ENCODE data around the gene SUGCT. TPM values are rescaled to one million over a fixed set of nuclear protein-coding genes. Genes with fewer than 3 reads are reported as not detected.

SUGCT gene
- total RNA-seq, 1 experiment from 2014 or later: 1.3 TPM

DNA sequence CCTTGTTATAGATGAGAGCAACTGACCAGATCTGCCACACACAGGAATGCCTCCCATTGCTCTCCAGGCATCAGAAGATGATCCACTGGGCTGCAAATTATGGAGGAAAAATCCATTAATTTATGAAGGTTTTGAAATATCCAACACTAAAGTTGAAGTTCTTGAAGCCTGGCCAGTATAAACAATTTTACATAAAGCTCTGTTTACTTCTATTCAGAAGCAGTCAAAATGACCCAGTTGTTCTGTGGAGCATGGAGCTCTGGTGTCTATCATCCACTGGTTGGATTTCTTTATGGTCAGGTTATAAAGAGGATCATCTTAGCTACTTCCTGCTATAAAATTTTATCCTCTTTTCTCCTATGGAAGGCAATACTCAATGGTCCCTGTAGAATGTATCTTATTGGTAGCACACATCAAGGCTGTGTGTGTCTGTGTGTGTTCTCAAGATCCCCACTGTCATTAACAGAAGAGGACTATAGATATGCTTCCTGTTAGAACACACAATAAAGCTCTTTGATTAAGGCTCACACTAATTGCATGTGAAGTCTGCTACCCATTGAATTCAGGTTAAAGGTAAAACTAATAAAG, 747.4 kb downstream of the SUGCT start:
- no peak for DNase-seq (ENCODE audit: extremely low read depth, low read depth)

- no peak for DNase-seq (ENCODE audit: extremely low read depth, low read depth)
Measured at GRCh38 chr7:40883826-40884225, 749.0 kb downstream of the SUGCT start.

GRCh38 chr7:40884241-40884640, 749.4 kb downstream of the SUGCT start:
- no peak for DNase-seq (ENCODE audit: extremely low read depth, low read depth)

DNA sequence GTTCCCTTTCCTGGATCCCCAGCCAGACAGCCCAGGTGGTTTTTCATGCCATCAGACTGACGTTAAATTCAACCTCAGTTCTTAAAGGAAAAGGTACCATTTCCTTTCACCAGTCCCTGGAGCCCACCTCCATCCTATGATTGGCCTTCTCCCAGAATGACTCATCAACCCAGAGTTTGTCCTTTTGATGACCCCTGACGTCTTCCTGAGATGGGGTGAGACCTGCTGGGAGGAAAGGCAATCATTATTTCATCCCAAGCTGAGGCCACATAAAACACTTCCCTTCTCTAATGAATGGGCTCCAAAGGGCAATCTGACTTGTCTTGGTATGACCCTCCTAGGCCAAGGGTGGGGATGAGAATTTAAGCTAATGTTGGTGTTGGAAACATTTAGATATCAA, 750.7 kb downstream of the SUGCT start:
- no peak for DNase-seq (ENCODE audit: extremely low read depth, low read depth)

GRCh38 chr7:40887099-40887498, 752.3 kb downstream of the SUGCT start:
- no peak for DNase-seq (ENCODE audit: extremely low read depth, low read depth)

GRCh38 chr7:40888499-40888898, 753.7 kb downstream of the SUGCT start:
- DNase-seq (ENCODE audit: extremely low read depth, low read depth): no peak

DNA sequence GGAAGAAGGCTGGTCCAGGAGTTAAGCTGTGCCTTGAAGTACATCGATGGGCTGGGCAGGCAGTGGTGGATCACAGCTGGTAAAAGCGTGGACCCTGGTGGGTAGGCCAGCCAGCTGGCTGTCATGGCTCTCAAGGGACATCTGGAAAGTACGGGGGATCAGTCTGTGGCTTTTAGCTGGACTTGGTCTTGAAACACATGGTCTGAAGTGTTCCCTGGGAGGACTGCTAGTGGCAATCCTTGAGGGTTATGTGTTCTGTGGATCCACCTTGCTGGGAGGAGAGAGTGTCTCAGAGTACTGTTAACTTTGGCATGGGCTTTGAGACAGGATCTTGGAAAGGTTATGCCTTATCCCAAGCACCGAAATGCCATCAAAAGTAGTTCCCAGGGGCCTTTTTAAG, 754.3 kb downstream of the SUGCT start:
- no peak for DNase-seq (ENCODE audit: extremely low read depth, low read depth)

- no peak for DNase-seq (ENCODE audit: extremely low read depth, low read depth)
Measured at GRCh38 chr7:40889539-40889938, 754.7 kb downstream of the SUGCT start.

GRCh38 chr7:40890088-40890692, 755.4 kb downstream of the SUGCT start:
- no peak for DNase-seq (ENCODE audit: extremely low read depth, low read depth)

DNA sequence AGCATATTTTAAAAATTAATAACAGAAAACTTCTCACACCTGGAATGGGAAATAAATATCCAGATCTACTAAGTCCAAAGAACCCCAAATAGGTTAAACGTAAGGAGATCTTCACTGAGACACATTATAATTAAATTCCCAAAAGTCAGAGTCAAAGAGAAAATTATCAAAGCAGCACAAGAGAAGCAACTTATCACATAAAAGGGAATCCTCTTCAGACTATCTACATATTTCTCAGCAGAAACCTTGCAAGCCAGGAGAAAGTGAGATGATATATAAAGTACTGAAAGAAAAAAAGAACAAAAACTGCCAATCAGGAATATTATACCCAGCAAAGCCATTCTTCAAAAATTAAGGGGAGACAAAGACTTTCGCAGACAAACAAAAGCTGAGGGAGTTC, 756.4 kb downstream of the SUGCT start:
- no peak for DNase-seq (ENCODE audit: extremely low read depth, low read depth)

DNA sequence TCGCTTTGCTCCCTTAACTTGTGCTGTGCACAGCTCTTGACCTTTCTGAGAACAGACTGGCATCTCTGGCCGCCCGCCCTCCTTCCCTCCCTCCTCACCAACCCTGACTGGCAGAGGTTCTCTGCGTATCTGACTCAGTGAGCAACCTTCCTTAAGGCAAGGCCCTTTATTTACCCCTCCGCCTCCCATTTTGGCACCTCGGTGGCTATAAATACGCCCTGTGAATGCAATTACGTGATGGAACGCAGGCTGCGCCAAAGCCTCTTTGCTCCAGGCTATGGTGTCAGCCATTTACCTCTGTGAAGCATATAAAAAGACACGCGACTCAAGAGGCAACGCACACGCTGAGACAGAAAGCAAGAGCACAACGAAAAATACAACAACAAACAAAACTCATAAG, 764.3 kb downstream of the SUGCT start:
- DNase-seq (ENCODE audit: extremely low read depth, low read depth): peak; percentile 79

DNA sequence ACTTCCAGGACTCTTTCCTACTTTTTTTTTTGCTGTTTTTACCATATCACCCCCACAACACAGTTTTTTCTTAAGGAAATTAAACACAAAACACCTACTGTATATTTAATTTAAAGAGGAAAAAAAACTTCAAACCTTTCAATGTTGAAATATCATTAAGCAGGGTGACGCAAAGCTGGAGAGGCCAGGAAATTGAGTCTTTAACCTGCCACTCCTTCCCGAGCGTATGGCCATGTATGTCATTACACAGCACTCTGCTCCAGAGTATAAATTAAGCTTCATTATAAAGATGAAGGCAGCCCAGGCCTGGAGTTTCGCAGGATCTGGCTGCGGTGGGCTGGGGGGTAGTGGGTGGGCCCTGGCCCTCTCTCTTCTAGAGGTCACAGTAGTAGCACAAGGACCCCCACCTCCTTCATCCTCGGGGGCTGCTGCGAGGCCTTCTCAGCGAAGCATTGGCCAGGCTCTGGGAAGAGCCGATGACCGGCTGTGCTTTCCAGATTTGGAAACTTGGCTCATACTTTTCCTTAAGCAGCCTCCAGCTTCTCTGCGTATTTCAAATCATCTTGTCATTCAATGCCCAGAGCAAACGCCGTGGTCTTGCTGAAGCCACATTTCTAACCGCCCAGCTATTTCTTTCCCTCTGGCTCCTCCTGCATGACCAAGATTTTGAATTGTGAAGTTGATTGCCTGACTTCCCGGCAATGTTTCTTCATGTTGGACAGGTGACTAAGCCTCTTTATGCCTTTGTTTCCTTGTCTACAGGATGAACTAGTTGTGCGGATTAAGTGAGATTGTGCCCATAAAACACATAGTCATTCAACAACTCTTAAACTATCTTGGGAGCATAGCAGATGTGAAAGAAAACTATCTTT, 765.1 kb downstream of the SUGCT start:
- no peak for DNase-seq (ENCODE audit: extremely low read depth, low read depth)

- no peak for DNase-seq (ENCODE audit: extremely low read depth, low read depth)
Measured at GRCh38 chr7:40903872-40904271, 769.1 kb downstream of the SUGCT start.

GRCh38 chr7:40907286-40907685, 772.5 kb downstream of the SUGCT start:
- no peak for DNase-seq (ENCODE audit: extremely low read depth, low read depth)

- no peak for DNase-seq (ENCODE audit: extremely low read depth, low read depth)
Measured at GRCh38 chr7:40909346-40909980, 774.7 kb downstream of the SUGCT start.

Small RNA genes lying within 50 kb of the gene (small RNA-seq; reads per million reads assigned to genes)
- 0 reads per million in 2 experiments for gene AC006023.1
- 0 reads per million in 2 experiments for gene AC006023.2

Other genes with a start within 250 kb of the SUGCT start
- gene CDK13, start 184.7 kb upstream of the SUGCT start, total RNA-seq (2014; rRNA removed; shearing (Covaris generic)): 50.3 and 51.5 TPM in 2 replicates
- 35.4 and 53.0 TPM in 2 replicates for gene MPLKIP, start 383 bp upstream of the SUGCT start, total RNA-seq (2014; rRNA removed; shearing (Covaris generic))